ENCODE data around the gene CLDN11. TPM values are rescaled to one million over a fixed set of nuclear protein-coding genes. Genes with fewer than 3 reads are reported as not detected.
A peak's percentile ranks its signal among the peaks of the same experiment; 100 is the strongest.

The CLDN11 gene
- total RNA-seq, 1 experiment from 2014 or later: 12.1 TPM

GRCh38 chr3:170467007-170467406 is 48.3 kb downstream of the CLDN11 start:
- TF ChIP-seq, protein P1, sequence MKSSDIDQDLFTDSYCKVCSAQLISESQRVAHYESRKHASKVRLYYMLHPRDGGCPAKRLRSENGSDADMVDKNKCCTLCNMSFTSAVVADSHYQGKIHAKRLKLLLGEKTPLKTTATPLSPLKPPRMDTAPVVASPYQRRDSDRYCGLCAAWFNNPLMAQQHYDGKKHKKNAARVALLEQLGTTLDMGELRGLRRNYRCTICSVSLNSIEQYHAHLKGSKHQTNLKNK (CRISPR knock-in tag; IDR thresholded peaks at IDR 0.05): no peak
- TF ChIP-seq RELA (CRISPR knock-in tag; IDR thresholded peaks at IDR 0.05; ENCODE audit: borderline replicate concordance): no peak
- TF ChIP-seq, protein P2, sequence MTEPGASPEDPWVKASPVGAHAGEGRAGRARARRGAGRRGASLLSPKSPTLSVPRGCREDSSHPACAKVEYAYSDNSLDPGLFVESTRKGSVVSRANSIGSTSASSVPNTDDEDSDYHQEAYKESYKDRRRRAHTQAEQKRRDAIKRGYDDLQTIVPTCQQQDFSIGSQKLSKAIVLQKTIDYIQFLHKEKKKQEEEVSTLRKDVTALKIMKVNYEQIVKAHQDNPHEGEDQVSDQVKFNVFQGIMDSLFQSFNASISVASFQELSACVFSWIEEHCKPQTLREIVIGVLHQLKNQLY (CRISPR knock-in tag; IDR thresholded peaks at IDR 0.05): no peak
- no peak for TF ChIP-seq OVOL2 (CRISPR knock-in tag; IDR thresholded peaks at IDR 0.05; ENCODE audit: borderline replicate concordance)
- TF ChIP-seq ZNF232 (CRISPR knock-in tag; IDR thresholded peaks at IDR 0.05): no peak
- no peak for TF ChIP-seq RORB (CRISPR knock-in tag; IDR thresholded peaks at IDR 0.05)
- TF ChIP-seq, protein P3, sequence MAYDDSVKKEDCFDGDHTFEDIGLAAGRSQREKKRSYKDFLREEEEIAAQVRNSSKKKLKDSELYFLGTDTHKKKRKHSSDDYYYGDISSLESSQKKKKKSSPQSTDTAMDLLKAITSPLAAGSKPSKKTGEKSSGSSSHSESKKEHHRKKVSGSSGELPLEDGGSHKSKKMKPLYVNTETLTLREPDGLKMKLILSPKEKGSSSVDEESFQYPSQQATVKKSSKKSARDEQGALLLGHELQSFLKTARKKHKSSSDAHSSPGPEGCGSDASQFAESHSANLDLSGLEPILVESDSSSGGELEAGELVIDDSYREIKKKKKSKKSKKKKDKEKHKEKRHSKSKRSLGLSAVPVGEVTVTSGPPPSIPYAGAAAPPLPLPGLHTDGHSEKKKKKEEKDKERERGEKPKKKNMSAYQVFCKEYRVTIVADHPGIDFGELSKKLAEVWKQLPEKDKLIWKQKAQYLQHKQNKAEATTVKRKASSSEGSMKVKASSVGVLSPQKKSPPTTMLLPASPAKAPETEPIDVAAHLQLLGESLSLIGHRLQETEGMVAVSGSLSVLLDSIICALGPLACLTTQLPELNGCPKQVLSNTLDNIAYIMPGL (CRISPR knock-in tag; IDR thresholded peaks at IDR 0.05): no peak
- TF ChIP-seq GABPB1 (CRISPR knock-in tag; IDR thresholded peaks at IDR 0.05): no peak
- TF ChIP-seq NFE2L1 (CRISPR knock-in tag; IDR thresholded peaks at IDR 0.05): no peak
- TF ChIP-seq, protein P4, sequence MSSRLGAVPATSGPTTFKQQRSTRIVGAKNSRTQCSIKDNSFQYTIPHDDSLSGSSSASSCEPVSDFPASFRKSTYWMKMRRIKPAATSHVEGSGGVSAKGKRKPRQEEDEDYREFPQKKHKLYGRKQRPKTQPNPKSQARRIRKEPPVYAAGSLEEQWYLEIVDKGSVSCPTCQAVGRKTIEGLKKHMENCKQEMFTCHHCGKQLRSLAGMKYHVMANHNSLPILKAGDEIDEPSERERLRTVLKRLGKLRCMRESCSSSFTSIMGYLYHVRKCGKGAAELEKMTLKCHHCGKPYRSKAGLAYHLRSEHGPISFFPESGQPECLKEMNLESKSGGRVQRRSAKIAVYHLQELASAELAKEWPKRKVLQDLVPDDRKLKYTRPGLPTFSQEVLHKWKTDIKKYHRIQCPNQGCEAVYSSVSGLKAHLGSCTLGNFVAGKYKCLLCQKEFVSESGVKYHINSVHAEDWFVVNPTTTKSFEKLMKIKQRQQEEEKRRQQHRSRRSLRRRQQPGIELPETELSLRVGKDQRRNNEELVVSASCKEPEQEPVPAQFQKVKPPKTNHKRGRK (CRISPR knock-in tag; IDR thresholded peaks at IDR 0.05; ENCODE audit: borderline replicate concordance): no peak
- TF ChIP-seq GRHL2 (CRISPR knock-in tag; IDR thresholded peaks at IDR 0.05; ENCODE audit: insufficient replicate concordance, severe bottlenecking): no peak
- no peaks in the 10 kb centered on the region for H3K9me3 Mint-ChIP-seq
- peaks cover 32% of the 10 kb centered on the region for H3K4me1 Mint-ChIP-seq
- ATAC-seq: peak; percentile 64; the same call in 1 of the 2 replicates
- no peaks in the 10 kb centered on the region for H3K27me3 Mint-ChIP-seq (ENCODE audit: low read depth)
- no peaks in the 10 kb centered on the region for H3K36me3 Mint-ChIP-seq
- POLR2A ChIA-PET: no interaction called here
- no peak overlapping the region for H3K4me3 Mint-ChIP-seq
- CTCF ChIA-PET: interaction anchor here (0.7 kb wide), 1 partner anchor 53 kb away, joined by 3 read pairs; no protein-coding TSS in a partner anchor
- H3K27ac Mint-ChIP-seq: no peak overlapping the region
- DNase-seq (ENCODE audit: low spot score): no peak

GRCh38 chr3:170467571-170468147 is 49.0 kb downstream of the CLDN11 start:
- no peaks in the 10 kb centered on the region for H3K9me3 Mint-ChIP-seq
- no peak overlapping the region for H3K27ac Mint-ChIP-seq
- TF ChIP-seq SMAD4 (CRISPR knock-in tag; IDR thresholded peaks at IDR 0.05) (no peak), MYBL2 (CRISPR knock-in tag; IDR thresholded peaks at IDR 0.05) (no peak), CDX4 (CRISPR knock-in tag; IDR thresholded peaks at IDR 0.05; ENCODE audit: borderline replicate concordance) (no peak)
- TF ChIP-seq, protein P5, sequence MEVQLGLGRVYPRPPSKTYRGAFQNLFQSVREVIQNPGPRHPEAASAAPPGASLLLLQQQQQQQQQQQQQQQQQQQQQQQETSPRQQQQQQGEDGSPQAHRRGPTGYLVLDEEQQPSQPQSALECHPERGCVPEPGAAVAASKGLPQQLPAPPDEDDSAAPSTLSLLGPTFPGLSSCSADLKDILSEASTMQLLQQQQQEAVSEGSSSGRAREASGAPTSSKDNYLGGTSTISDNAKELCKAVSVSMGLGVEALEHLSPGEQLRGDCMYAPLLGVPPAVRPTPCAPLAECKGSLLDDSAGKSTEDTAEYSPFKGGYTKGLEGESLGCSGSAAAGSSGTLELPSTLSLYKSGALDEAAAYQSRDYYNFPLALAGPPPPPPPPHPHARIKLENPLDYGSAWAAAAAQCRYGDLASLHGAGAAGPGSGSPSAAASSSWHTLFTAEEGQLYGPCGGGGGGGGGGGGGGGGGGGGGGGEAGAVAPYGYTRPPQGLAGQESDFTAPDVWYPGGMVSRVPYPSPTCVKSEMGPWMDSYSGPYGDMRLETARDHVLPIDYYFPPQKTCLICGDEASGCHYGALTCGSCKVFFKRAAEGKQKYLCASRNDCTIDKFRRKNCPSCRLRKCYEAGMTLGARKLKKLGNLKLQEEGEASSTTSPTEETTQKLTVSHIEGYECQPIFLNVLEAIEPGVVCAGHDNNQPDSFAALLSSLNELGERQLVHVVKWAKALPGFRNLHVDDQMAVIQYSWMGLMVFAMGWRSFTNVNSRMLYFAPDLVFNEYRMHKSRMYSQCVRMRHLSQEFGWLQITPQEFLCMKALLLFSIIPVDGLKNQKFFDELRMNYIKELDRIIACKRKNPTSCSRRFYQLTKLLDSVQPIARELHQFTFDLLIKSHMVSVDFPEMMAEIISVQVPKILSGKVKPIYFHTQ (CRISPR knock-in tag; IDR thresholded peaks at IDR 0.05): no peak
- no peak for DNase-seq (ENCODE audit: low spot score)
- POLR2A ChIA-PET: no interaction called here
- H3K36me3 Mint-ChIP-seq: no peaks in the 10 kb centered on the region
- no peaks in the 10 kb centered on the region for H3K27me3 Mint-ChIP-seq (ENCODE audit: low read depth)
- CTCF ChIA-PET: no interaction called here
- peaks cover 32% of the 10 kb centered on the region for H3K4me1 Mint-ChIP-seq
- no peak overlapping the region for H3K4me3 Mint-ChIP-seq
- ATAC-seq: 0 out of 2 replicates have a peak, but pooled peaks have one; percentile 37

Measured in WTC11 (cell line).